Endometrium (tissue), 2 donors: Measurements from ENCODE around the gene HJV.

Experiments
- FAIRE-seq: peaks from 2 replicates; lab custom pipeline; 2012; peaks lifted over from hg19 to GRCh38; lab: Jason Lieb, UNC
- donor health status: control.
- donor health status: control.

The HJV gene

GRCh38 chr1:145992502-145992936, 29.0 kb downstream of the HJV start:
- no peak for FAIRE-seq

DNA sequence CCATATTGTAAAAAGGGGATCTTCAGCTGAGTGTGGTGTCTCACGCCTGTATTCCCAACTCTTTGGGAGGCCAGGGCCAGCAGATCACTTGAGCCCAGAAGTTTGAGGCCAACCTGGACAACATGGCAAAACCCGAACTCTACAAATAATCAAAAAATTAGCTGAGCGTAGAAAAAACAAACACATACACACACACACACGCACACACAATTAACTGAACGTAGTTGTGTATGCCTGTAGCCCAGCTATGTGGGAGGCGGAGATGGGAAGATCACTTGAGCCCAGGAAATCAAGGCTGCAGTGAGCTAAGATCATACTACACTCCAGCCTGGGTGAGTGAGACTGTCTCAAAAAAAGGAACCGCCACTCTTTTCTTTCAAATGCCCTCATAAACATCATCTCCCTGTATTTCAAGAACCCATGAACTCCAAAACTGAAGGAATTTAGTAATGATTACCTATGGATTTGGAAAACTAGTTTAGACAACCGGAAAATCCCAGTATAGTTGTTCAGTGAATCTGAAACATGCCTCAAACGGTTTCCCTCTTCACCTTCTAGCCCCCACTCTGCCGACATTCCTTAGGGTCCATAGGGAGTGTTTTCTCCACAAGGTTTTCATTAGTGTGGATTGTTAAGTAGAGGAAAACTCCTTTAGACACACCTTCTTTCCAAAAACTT, 29.7 kb downstream of the HJV start:
- no peak for FAIRE-seq

DNA sequence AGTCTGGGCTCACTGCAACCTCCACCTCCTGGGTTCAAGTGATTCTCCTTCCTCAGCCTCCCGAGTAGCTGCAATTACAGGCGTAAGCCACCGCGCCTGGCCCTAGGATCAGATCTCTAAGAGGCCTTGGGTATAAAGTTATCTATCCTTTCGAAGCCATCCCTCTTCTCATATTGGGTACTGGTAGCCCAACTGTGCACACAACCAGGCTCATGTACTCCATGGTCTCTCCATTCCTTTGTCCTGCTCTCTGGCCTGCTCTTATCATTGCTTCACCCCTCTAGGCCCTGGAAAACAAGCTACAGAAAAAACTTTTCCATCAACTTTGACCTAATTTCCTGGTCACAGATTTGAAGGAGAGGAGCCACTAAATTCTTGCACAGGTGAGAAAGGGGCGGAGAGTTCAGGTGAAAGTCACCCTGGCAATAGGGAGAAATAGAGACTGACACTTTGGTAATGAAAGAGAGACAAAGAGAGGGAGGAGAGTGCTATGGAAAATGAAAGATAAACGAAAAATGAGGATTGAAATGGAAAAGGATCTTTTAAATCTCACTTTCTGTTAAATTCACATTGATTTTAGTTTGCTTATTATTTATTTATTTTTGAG, 31.2 kb downstream of the HJV start:
- no peak for FAIRE-seq

- FAIRE-seq = no peak
Observed at GRCh38 chr1:145988773-145989172, 32.8 kb downstream of the HJV start.

DNA sequence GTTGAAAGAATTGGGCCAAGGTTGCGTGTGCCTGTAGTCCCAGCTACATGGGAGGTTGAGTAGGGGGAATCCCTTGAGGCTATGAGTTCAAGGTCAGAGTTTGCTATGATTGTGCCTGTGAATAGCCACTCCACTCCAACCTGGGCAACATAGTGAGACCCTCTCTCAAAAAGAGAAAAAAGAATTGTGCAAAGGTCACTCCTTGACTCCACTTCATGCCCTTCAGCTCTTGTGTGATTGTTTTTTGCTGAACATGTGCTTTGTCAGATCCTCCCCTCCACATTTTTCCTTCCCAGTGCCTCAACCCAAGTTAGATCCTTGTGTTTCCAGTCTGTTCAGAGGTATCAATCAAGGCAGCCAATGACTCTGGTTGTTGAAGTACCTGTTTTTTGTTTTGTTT, 33.6 kb downstream of the HJV start:
- no peak for FAIRE-seq

- no peak for FAIRE-seq
Observed at GRCh38 chr1:145986551-145986950, 35.0 kb downstream of the HJV start.

- no peak for FAIRE-seq
Observed at GRCh38 chr1:145985502-145986439, 35.8 kb downstream of the HJV start.

DNA sequence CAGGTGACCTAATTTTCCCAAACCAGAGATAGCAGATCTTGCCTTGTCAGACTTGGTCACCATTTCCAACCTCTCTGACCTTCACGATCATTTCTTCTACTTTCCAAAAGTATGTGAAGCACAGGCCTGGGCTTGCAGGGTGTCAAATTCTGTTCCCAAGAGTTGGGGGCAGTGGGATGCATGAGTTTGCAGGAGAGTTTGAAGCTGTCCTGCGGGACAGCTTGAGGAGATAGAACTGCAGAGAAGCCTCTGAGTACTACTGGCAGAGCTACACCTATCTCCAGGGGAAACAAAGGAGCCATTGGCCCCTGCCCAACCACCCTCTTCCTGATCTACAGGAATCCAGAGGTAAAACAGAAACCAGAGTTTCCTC, 36.4 kb downstream of the HJV start:
- FAIRE-seq = no peak

GRCh38 chr1:145983960-145984830, 37.3 kb downstream of the HJV start:
- FAIRE-seq = no peak

GRCh38 chr1:145983206-145983675, 38.3 kb downstream of the HJV start:
- no peak for FAIRE-seq

- no peak for FAIRE-seq
Observed at GRCh38 chr1:145982010-145982723, 39.4 kb downstream of the HJV start.

GRCh38 chr1:145980457-145980994, 41.0 kb downstream of the HJV start:
- FAIRE-seq = no peak

GRCh38 chr1:145979746-145980456, 41.6 kb downstream of the HJV start:
- no peak for FAIRE-seq

DNA sequence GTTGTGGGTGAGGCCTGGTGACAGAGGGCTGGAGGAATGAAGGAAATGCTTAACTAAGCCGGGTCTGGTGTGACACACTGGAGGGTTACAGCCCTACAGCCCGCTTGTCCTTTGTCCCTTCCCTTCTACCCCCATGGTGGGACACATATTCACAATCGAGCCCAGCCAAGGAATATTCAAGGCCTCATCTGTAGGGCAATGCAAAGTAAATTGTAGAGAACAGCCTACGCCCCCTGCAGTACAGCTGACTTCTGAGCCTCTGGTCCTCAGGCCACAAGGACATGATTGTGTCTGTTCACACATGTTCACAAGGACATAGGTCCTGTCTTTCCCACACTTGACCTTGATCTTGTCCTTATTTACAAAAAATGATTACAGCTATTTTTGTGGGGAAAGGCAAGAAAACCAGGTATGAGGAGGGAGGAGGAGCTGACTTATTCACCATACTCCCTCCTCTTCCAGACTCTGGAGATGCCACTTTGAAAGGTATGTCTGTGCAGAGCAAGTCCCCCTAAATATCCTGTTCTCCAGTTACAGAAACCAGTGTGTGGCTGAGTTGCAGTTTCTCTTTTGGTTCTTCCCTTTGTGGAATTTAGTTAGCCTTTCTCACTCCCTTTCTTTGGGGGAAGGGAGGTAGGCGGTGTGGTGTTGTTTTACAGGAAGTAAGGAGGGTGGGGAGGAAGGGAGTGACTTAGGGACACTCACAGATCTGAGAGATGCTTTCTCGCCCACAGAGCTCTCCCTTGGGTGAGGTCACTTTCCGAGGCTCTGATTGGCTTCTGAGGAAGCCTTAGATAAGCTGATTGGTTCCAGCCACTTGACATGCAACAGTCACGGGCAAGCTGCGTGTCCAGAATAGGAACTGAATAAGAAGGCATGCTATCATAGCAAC, 42.4 kb downstream of the HJV start:
- FAIRE-seq = peak; percentile 97

- no peak for FAIRE-seq
Observed at GRCh38 chr1:145978471-145978853, 43.1 kb downstream of the HJV start.

GRCh38 chr1:145977486-145978470, 43.8 kb downstream of the HJV start:
- FAIRE-seq = no peak

GRCh38 chr1:145977016-145977415, 44.5 kb downstream of the HJV start:
- no peak for FAIRE-seq

- no peak for FAIRE-seq
Observed at GRCh38 chr1:145975216-145975615, 46.3 kb downstream of the HJV start.
